EL (cell line): ENCODE data around the gene RPS17.
"Not testable (repeated sequence)": the region's sequence is repeated elsewhere in the genome, so short reads cannot be mapped to it uniquely, and the experiment has no call there.

ENCODE experiments used
- DNase-seq: peaks from one replicate; pipeline ENCODE4 v3.0.0-alpha.2; 2016

Gene RPS17

GRCh38 chr15:82545478-82545877, 5.2 kb upstream of the RPS17 start:
- no peak for DNase-seq

DNA sequence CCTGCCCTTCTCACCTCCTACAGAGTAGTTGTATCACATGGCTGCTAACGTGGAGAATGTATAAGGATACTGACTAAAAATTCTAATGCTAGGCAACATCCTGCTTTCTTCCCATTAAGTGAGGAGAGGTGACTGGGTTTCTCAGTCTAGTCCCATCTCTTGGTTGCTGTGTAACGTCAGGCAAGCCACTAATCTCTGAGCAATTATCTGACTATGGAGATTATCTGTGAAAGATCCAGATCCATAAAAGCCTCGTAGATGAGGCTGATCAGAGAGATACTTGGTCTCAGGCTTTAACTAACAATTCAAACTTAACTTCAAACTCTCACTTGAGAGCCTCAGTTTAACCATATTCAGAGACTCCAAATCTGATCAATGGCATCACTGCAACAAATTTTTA, 4.7 kb upstream of the RPS17 start:
- DNase-seq = no peak

- DNase-seq = no peak
Measured at GRCh38 chr15:82544431-82544830, 4.2 kb upstream of the RPS17 start.

DNA sequence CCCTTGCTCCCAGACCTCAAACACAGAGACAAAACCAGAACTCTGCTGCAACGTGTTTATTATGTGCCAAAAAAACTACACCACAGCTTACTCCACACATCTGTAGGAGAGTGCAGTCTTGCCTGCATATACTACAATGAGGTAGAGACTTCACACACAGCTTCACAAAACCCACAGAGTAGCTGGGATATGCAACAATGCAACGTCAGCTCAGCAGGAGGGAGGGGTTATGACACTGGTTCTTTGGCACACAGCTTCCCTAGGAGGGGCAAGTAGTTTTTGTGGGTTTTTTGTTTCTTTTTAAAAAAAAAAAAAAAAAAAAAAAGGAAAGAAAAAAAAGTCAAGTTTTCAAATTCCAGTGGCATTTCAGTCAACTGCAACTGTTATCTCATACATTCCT, 2.9 kb upstream of the RPS17 start:
- peak; percentile 52 for DNase-seq

GRCh38 chr15:82540984-82541431, 751 bp upstream of the RPS17 start:
- DNase-seq = no peak

DNA sequence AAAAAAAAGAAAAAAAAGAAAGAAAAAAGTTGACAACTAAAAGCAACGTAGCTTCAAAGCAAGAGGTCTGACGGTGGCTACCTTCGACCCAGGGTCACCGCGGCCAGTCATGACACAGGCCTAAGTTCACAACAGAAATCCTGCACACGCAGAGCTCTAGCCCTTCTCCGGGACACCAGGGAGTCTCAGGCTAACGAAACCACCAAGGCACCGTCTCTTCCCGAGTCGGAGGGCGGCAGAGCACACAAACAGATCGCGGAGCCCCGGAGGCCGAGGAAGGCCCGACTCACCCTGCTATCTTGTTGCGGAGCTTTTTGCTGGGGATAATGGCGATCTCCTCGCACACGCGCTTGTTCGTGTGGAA, 584 bp downstream of the RPS17 start:
- DNase-seq = no peak

DNA sequence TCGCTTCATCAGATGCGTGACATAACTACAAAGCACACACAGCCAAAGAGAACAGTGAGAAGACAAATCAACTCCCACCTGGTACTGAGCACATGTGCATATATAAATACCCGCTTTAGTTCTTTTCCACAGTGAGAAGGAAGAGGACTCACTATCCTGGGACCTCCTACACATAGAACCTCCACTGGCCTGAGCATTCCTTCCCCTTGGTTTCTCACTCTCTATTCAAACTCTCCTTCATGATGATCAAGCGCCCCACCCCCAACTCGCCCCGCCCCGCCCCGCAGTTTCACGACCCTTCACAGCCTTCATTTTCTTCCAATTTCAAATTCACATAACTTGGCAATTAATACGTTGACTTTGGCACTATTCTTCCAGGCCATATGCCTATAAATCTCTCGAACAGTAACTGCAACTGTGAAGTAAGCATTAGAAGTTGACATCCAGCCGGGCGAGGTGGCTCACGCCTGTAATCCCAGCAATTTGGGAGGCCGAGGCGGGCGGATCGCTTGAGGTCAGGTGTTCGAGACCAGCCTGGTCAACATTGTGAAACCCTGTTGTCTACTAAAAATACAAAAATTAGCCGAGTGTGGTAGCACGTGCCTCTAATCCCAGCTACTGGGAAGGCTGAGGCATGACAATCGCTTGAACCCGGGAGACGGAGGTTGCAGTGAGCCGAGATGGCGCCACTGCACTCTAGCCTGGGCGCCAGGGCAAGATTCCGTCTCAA, 1.1 kb downstream of the RPS17 start:
- DNase-seq = no peak

- no peak for DNase-seq
Measured at GRCh38 chr15:82537351-82537908, 2.8 kb downstream of the RPS17 start.

GRCh38 chr15:82536409-82537350, 3.6 kb downstream of the RPS17 start:
- no peak for DNase-seq

DNA sequence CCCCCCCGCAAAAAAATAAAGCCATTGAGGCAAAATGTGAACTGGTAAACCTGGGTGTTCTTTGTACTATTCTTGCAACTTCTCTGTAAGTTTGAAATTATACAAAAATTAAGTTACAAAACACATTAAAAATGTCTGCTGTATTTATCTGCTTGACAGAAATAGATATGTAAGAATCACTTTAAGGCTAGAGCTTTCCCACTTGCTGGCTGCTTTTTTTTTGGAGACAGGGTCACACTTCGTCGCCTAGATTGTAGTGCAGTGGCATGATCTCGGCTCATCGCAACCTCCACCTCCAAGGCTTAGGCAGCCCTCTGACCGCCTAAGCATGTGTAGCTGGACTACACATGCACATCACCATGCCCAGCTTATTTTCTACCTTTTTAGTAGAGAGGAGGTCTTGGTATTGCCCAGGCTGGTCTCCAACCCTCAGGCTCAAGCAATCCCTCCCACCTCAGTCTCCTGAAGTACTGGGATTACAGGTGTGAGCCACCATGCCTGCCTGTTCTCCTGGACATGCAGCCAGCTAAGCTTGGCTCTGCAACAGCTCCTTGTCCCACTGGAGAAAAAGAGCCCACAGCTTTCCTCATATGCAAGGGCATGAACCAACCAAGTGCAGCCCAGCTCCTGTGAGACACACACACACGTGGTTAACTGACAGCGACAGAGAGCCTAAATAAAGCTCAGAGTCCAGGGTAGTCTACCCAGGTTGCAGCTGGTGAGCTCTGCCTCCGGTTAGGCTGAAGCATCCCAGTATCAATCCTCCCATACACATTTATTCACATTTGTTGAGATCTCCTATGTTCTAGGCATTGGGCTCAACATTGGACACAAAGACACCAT, 4.5 kb downstream of the RPS17 start:
- DNase-seq = peak; percentile 28

DNA sequence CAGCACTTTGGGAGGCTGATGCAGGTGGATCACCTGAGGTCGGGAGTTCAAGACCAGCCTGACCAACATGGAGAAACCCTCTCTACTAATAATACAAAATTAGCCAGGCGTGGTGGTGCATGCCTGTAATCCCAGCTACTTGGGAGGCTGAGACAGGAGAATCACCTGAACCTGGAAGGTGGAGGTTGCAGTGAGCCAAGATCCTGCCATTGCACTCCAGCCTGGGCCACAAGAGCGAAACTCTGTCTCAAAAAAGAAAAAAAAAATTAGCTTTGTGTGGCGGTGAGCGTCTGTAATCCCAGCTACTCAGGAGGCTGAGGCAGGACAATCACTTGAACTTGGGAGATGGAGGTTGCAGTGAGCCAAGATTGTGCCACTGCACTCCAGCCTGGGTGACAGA, 5.1 kb downstream of the RPS17 start:
- not testable (repeated sequence) for DNase-seq

DNA sequence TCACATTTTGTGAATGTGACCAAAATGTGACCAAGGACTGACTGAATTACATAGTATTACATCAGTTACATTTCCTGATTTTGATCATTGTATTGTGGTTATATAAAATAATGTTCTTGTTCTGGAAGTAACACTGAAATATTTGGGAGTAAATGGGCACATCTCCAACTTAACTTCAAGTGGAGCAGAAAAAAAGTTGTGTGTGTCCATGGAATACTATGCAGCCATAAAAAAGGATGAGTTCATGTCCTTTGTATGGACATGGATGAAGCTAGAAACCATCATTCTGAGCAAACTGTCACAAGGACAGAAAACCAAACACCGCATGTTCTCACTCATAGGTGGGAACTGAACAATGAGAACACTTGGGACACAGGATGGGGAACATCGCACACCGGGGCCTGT, 5.8 kb downstream of the RPS17 start:
- not testable (repeated sequence) for DNase-seq

DNA sequence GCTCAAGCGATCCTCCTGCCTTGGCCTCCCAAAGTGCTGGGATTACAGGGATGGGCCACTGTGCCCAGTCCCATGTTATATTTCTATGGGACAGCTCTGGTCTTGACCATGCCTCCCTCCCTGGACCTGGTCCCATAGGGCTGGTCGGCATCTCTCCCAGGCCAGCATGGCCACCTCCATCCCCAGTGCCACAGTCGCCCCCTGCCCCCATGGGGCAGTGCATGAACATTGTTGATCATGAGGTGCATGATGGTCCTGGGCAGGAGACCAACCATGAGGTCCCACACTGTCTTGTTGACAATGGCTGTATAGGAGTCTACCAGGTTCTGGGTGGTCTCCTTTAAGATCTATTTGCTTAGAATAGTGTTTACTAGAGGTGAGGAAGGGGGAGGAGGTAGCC, 6.5 kb downstream of the RPS17 start:
- DNase-seq = no peak

GRCh38 chr15:82532991-82533481, 7.2 kb downstream of the RPS17 start:
- no peak for DNase-seq

DNA sequence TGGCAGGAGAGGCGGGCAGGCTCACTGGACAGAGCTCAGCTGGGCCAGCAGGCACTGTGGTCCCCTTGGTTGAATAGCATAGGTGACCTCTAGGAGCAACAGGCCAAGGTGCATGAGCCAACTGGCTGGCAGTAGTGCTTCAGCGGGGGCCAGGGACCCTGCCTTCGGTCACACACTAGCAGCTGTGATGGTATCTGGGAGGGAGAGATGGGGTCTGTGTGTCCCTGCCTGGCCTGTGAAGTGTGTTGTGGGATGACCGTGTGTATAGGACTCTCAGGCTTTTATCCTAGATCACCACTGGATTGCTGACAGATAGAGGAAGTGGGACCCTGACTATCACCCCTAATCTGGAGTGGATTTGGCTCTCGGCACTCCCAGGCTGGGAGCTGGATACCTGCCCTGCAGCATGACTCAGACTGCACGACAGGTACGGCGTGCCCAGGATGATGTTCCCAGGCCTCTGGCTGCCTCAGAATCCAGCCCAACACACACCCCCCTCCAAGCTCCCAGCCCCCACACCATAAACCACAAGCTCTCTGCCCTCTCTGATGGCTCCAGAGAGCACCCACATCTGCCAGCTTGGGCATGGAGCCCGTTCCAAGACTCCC, 7.8 kb downstream of the RPS17 start:
- no peak for DNase-seq

DNA sequence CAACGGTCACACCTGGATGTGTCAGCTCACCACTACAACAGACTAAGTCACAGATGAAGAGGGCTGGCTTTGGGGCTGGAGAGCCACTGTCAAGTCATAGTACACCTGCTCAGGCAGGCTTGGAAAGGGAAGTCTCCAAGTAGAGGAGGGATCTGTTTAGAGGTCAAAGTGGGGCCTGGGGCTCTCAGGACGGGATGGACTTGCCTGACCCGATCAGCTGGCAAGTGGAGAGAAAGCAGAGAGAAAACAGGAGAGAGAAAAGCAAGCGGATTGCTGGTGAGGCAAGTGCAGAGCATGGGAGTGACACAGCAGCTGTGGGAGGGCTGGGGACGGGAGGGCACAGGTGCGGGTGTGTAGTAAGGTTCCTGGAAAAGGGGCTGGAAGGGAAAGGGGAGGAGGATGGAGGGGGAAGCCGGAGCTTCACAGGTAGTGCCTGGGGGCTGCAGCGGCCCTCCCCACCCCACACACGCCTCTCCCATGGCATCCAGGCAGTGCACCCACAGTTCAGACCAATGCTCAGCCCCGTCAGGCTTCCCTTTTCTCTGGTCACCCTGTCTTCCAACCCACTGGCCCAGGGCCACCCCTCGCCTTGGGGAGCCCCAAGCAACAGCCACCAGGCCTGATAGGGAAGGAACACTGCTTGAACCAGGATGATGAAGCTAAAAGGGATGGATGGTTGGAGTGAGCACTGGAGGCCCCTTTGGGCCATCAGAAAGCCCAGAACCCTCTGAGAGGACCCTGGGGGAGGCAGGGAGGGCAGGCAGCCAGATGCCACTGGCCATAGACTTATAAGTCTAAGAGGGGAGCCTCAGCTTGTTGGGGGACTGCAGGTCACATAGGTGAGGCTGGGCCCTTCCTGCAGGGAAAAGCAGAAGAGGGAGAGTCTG, 8.5 kb downstream of the RPS17 start:
- DNase-seq = no peak

DNA sequence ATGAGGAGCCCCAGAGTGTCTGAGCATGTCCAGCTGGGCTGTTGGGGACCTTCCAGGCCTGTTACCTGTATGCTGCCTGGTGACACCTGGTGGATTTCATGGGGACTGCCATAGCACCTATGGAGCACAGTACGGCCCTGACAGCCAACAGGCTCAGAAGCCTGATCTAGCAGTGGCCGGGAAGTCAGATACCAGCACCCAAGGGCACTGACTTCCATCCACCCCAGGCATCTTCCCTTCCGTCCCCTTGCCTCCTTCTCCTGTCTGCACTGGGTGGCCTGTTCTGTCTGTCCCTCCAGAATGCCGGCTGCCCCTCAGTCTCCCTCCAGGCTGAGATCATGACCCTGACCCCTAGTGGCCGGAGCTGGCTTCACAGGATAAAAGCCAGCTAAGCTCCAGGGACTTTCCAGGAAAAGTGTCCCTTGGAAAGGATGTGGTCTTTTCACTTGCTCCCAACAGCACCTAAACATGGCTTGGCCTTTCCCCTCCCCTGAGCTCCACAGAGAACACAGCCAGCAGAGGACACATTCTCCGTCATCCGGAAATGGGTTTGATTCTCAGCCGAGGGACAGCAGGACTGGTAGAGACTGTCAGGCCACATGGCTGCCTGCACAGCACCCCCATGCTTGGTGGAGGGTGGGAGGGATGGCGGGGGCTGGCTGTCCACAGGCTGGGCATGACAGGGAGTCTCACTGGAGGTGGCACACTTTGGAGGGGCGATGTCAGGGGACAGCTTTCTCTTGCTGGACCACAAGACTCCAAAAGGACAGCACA, 9.5 kb downstream of the RPS17 start:
- peak; percentile 71 for DNase-seq

GRCh38 chr15:82530006-82530405, 10.3 kb downstream of the RPS17 start:
- no peak for DNase-seq

DNA sequence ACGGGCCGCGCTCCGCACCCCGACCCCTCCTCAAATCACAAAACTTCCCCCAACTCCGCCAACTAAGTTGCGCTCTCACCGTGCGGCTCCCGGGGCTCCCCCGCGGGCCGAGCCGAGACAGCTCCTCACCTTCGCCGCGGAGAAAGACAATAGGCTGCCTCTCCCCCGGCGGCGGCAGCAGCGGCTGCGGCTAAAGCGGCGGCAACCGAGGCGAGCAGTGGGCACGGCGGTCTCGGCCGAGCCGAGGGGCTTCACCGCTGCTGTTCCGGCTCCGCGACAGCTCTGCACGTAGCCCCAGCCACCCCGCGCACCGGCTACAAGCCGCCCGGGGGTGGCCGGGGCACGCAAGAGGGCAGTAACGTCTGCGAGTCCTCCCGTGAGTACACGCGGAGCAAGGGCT, 26.7 kb downstream of the RPS17 start:
- not testable (repeated sequence) for DNase-seq

GRCh38 chr15:82507693-82508092, 32.6 kb downstream of the RPS17 start:
- DNase-seq = not testable (repeated sequence)
